Keratinocyte (primary cell): ENCODE data around the gene THBS1. TPM values are rescaled to one million over a fixed set of nuclear protein-coding genes. Genes with fewer than 3 reads are reported as not detected.

Experiments
- DNase-seq: peaks from one replicate; pipeline ENCODE4 v3.0.0-alpha.2; 2011; ENCODE audit warnings: low read depth, missing footprints, low spot score
- FAIRE-seq: peaks from 2 replicates; lab custom pipeline; 2011; peaks lifted over from hg19 to GRCh38; lab: Jason Lieb, UNC
- H2AFZ ChIP-seq: 2 replicates; pipeline ENCODE4 v1.6.0; 2012; ENCODE audit warnings: low read length, control low read depth, inconsistent platforms; ENCODE audit not compliant: control insufficient read depth
- H3K27ac ChIP-seq: 2 replicates; pipeline ENCODE4 v1.5.1; 2011; ENCODE audit warnings: low read length; ENCODE audit not compliant: control insufficient read depth, insufficient read depth
- H3K27me3 ChIP-seq: 3 replicates; pipeline ENCODE4 v1.6.0; 2011; ENCODE audit warnings: low read length; ENCODE audit not compliant: control insufficient read depth, insufficient read depth; ENCODE audit errors: extremely low read depth
- H3K36me3 ChIP-seq, 2 experiments: 2 replicates in 1 of 2; 3 replicates in 1 of 2; pipeline ENCODE4 v1.5.1; 2011; ENCODE audit warnings: low read length in 2 of 2, mild to moderate bottlenecking in 1 of 2; ENCODE audit not compliant: control insufficient read depth in 2 of 2, insufficient read depth in 2 of 2; ENCODE audit errors: extremely low read depth in 1 of 2
- H3K4me1 ChIP-seq: 3 replicates; pipeline ENCODE4 v1.5.1; 2011; ENCODE audit warnings: low read length; ENCODE audit not compliant: control insufficient read depth, insufficient read depth; ENCODE audit errors: extremely low read depth
- H3K4me2 ChIP-seq: 3 replicates; pipeline ENCODE4 v1.6.0; 2011; ENCODE audit warnings: low read depth, low read length; ENCODE audit not compliant: control insufficient read depth, insufficient read depth; ENCODE audit errors: extremely low read depth
- H3K4me3 ChIP-seq, 3 experiments: fragments of 200-600 bp in 1 of 3; sonication (generic) in 1 of 3; 2 replicates in 2 of 3; 3 replicates in 1 of 3; pipeline ENCODE4 v1.5.1; 2011 to 2016; ENCODE audit warnings: low read length in 3 of 3, mild to moderate bottlenecking in 3 of 3, control low read depth in 2 of 3, inconsistent platforms in 1 of 3, low read depth in 1 of 3, mixed read lengths in 1 of 3, mixed run types in 1 of 3, moderate library complexity in 1 of 3; ENCODE audit not compliant: control insufficient read depth in 2 of 3, insufficient read depth in 2 of 3; ENCODE audit errors: extremely low read depth in 1 of 3
- H3K79me2 ChIP-seq: 2 replicates; pipeline ENCODE4 v1.6.0; 2012; ENCODE audit warnings: low read length; ENCODE audit not compliant: control insufficient read depth, insufficient read depth
- H3K9ac ChIP-seq: 3 replicates; pipeline ENCODE4 v1.6.0; 2011; ENCODE audit warnings: low read length; ENCODE audit not compliant: control insufficient read depth, insufficient read depth; ENCODE audit errors: extremely low read depth
- H3K9me1 ChIP-seq: 3 replicates; pipeline ENCODE4 v1.6.0; 2011; ENCODE audit warnings: low read length; ENCODE audit not compliant: control insufficient read depth, insufficient read depth; ENCODE audit errors: extremely low read depth
- H3K9me3 ChIP-seq: 2 replicates; pipeline ENCODE4 v1.5.1; 2012; ENCODE audit warnings: low read depth, low read length; ENCODE audit not compliant: control insufficient read depth
- H4K20me1 ChIP-seq: 3 replicates; pipeline ENCODE4 v1.6.0; 2011; ENCODE audit warnings: low read length; ENCODE audit not compliant: control insufficient read depth, insufficient read depth; ENCODE audit errors: extremely low read depth
- CTCF ChIP-seq, 3 experiments: IDR thresholded peaks in 1 of 3; conservative IDR thresholded peaks in 1 of 3; optimal IDR thresholded peaks in 1 of 3; 2 replicates in 2 of 3; 3 replicates in 1 of 3; pipeline versions ENCODE3 to v1.5.1; 2011; ENCODE audit warnings: low read length in 3 of 3, mild to moderate bottlenecking in 3 of 3, moderate library complexity in 2 of 3, control low read depth in 1 of 3, inconsistent platforms in 1 of 3; ENCODE audit not compliant: insufficient read depth in 2 of 3; ENCODE audit errors: extremely low read depth in 1 of 3
- EZH2 ChIP-seq: IDR thresholded peaks from one replicate; pipeline ENCODE4 v1.6.1; 2012; ENCODE audit warnings: inconsistent platforms, mild to moderate bottlenecking, low read length, moderate library complexity
- dilution Hi-C: fragments of 300-500 bp; cut with MboI; formaldehyde crosslinking; loops from one replicate; pipeline ENCODE4 v1.7.0; 2020; ENCODE audit warnings: low sequenced_read_pairs; ENCODE audit not compliant: extremely low pct_ligation_motif_present
- polyA plus RNA-seq, 5 experiments: library from polyadenylated mRNA; depleted of rRNA in 3 of 5; stranded (reverse) in 3 of 5; stranded (forward) in 1 of 5; unstranded in 1 of 5; fragments of >200 nt; gene quantifications; 1 replicate in 1 of 5; 2 replicates in 3 of 5; 3 replicates in 1 of 5; pipeline versions ENCODE4 v1.2.1 to v1.2.3, GENCODE V29; 2011 to 2012; ENCODE audit warnings: missing spikeins in 2 of 5, low read depth in 1 of 5, low replicate concordance in 1 of 5

THBS1 gene
- polyA plus RNA-seq, 1 donor (not counting 4 experiments of a cell fraction or from before 2014, with no cell fraction given) = 789 TPM

- Histone ChIP-seq H3K9me3 (no peaks in the 10 kb centered on the region), H2AFZ (no peak overlapping the region), H3K36me3 (no peaks in the 10 kb centered on the region), H3K9ac (no peak overlapping the region), H3K4me1 (peaks cover 33% of the 10 kb centered on the region), H3K4me3 (no peak overlapping the region), H3K27ac (no peak overlapping the region), H3K27me3 (no peaks in the 10 kb centered on the region), H3K9me1 (no peaks in the 10 kb centered on the region), H3K4me2 (no peak overlapping the region), H3K79me2 (no peaks in the 10 kb centered on the region), H4K20me1 (no peaks in the 10 kb centered on the region)
- DNase-seq (no peak), FAIRE-seq (peak; percentile 13)
- dilution Hi-C loops = loop anchor here (25.0 kb wide), 1 partner anchor 123 kb away; no protein-coding TSS in a partner anchor
- TF ChIP-seq CTCF (optimal IDR thresholded peaks at IDR 0.05 in 1 of 3, IDR thresholded peaks at IDR 0.05 in 1 of 3, conservative IDR thresholded peaks at IDR 0.05 in 1 of 3; ENCODE audit: extremely low read depth in 1 of 3, insufficient read depth in 2 of 3, low read length in 3 of 3) (no peak), EZH2 (no peak)
Observed at GRCh38 chr15:39639037-39639436, 58.2 kb downstream of the THBS1 start.

GRCh38 chr15:39640665-39641064 lies 59.8 kb downstream of the THBS1 start:
- Histone ChIP-seq H3K9ac (no peak overlapping the region), H3K79me2 (no peaks in the 10 kb centered on the region), H3K36me3 (no peaks in the 10 kb centered on the region), H3K4me1 (peaks cover 41% of the 10 kb centered on the region), H3K9me3 (no peaks in the 10 kb centered on the region), H3K4me3 (no peak overlapping the region), H4K20me1 (no peaks in the 10 kb centered on the region), H2AFZ (no peak overlapping the region), H3K4me2 (peak overlapping the region; percentile 90), H3K27ac (peak overlapping the region; percentile 94), H3K27me3 (no peaks in the 10 kb centered on the region), H3K9me1 (no peaks in the 10 kb centered on the region)
- peak; percentile 43 for FAIRE-seq
- DNase-seq = no peak
- dilution Hi-C loops = loop anchor here (25.0 kb wide), 1 partner anchor 122 kb away; no protein-coding TSS in a partner anchor
- no peak for TF ChIP-seq CTCF (optimal IDR thresholded peaks at IDR 0.05 in 1 of 3, IDR thresholded peaks at IDR 0.05 in 1 of 3, conservative IDR thresholded peaks at IDR 0.05 in 1 of 3; ENCODE audit: extremely low read depth in 1 of 3, insufficient read depth in 2 of 3, low read length in 3 of 3)
- TF ChIP-seq EZH2 = no peak
